Parathyroid adenoma (tissue), 2 donors: ENCODE results near the gene FAN1.

Experiments
- H2AFZ ChIP-seq: fragments of 300-600 bp; sonication (generic); one replicate; pipeline ENCODE4 v1.7.0; 2017; ENCODE audit warnings: antibody characterized with exemption, mild to moderate bottlenecking
- H3K27ac ChIP-seq: fragments of 300-600 bp; sonication (generic); one replicate; pipeline ENCODE4 v1.7.0; 2017
- H3K27me3 ChIP-seq: fragments of 300-600 bp; sonication (generic); one replicate; pipeline ENCODE4 v1.7.0; 2017; ENCODE audit warnings: low read length; ENCODE audit not compliant: control insufficient read depth, insufficient read depth
- H3K36me3 ChIP-seq: fragments of 300-600 bp; sonication (generic); one replicate; pipeline ENCODE4 v1.7.0; 2017; ENCODE audit warnings: low read length; ENCODE audit not compliant: control insufficient read depth, insufficient read depth
- H3K4me1 ChIP-seq: fragments of 300-600 bp; sonication (generic); one replicate; pipeline ENCODE4 v1.7.0; 2017; ENCODE audit warnings: control low read depth
- H3K4me2 ChIP-seq: fragments of 300-600 bp; sonication (generic); one replicate; pipeline ENCODE4 v1.7.0; 2017; ENCODE audit warnings: low read length
- H3K4me3 ChIP-seq: fragments of 300-600 bp; sonication (generic); one replicate; pipeline ENCODE4 v1.7.0; 2017; ENCODE audit warnings: low read depth, low read length
- H3K79me2 ChIP-seq: fragments of 300-600 bp; sonication (generic); one replicate; pipeline ENCODE4 v1.7.0; 2017; ENCODE audit warnings: control low read depth
- H3K9ac ChIP-seq: fragments of 300-600 bp; sonication (generic); one replicate; pipeline ENCODE4 v1.7.0; 2017; ENCODE audit warnings: mild to moderate bottlenecking
- H3K9me3 ChIP-seq: fragments of 300-600 bp; sonication (generic); one replicate; pipeline ENCODE4 v1.7.0; 2017; ENCODE audit warnings: low read length; ENCODE audit not compliant: control insufficient read depth
- TF ChIP-seq, protein P1 (sequence below): fragments of 300-600 bp; sonication (generic); IDR thresholded peaks from one replicate; pipeline ENCODE4 v1.7.0; 2017; ENCODE audit warnings: antibody characterized with exemption, mild to moderate bottlenecking
- donor health status: primary hyperparathyroidism.

Gene FAN1

GRCh38 chr15:30941520-30941919, 37.8 kb downstream of the FAN1 start:
- H3K4me1 ChIP-seq = no peaks in the 10 kb centered on the region
- H2AFZ ChIP-seq = no peak overlapping the region
- no peak overlapping the region for H3K27ac ChIP-seq
- H3K27me3 ChIP-seq = no peaks in the 10 kb centered on the region
- no peaks in the 10 kb centered on the region for H3K9me3 ChIP-seq
- no peaks in the 10 kb centered on the region for H3K36me3 ChIP-seq
- no peak overlapping the region for H3K9ac ChIP-seq
- TF ChIP-seq, protein P1, sequence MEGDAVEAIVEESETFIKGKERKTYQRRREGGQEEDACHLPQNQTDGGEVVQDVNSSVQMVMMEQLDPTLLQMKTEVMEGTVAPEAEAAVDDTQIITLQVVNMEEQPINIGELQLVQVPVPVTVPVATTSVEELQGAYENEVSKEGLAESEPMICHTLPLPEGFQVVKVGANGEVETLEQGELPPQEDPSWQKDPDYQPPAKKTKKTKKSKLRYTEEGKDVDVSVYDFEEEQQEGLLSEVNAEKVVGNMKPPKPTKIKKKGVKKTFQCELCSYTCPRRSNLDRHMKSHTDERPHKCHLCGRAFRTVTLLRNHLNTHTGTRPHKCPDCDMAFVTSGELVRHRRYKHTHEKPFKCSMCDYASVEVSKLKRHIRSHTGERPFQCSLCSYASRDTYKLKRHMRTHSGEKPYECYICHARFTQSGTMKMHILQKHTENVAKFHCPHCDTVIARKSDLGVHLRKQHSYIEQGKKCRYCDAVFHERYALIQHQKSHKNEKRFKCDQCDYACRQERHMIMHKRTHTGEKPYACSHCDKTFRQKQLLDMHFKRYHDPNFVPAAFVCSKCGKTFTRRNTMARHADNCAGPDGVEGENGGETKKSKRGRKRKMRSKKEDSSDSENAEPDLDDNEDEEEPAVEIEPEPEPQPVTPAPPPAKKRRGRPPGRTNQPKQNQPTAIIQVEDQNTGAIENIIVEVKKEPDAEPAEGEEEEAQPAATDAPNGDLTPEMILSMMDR = no peak
- no peak overlapping the region for H3K4me2 ChIP-seq
- no peak overlapping the region for H3K4me3 ChIP-seq
- H3K79me2 ChIP-seq = no peaks in the 10 kb centered on the region

DNA sequence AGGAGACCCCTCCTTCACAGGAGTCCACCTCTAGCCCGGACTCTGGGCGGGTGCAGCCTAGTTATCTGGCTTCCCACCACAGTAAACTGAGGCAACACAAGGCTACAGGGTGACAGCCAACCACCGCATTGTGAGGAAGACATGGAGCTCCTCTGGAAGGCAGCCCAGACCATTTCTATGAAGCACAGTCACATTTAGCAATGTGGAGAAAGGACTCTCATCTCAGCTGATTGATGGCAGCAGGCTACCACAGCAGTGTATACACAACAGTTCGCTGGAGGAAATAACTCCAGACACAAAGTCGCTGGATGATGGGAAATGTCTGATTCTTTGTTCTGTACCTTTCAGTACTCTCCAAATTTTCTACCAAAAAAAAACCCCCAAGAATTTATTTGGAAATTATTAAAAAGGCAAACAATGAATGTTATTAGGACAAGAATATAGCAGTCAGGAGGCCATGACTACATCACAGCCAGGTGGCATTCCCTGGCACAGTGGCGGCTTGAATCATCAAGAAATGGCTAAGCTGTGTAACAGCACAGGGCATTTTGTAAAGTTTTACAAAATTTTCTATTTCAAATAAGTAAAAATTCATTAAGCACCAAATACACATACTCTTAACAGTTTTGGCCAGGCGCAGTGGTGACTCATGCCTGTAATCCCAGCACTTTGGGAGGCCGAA, 40.1 kb downstream of the FAN1 start:
- Histone ChIP-seq H3K9ac (no peak overlapping the region), H3K79me2 (no peaks in the 10 kb centered on the region), H3K36me3 (no peaks in the 10 kb centered on the region), H3K4me1 (no peaks in the 10 kb centered on the region), H3K4me3 (no peak overlapping the region), H3K27ac (no peak overlapping the region), H3K27me3 (no peaks in the 10 kb centered on the region), H3K9me3 (no peaks in the 10 kb centered on the region), H2AFZ (no peak overlapping the region), H3K4me2 (no peak overlapping the region)
- TF ChIP-seq, protein P1 = no peak

DNA sequence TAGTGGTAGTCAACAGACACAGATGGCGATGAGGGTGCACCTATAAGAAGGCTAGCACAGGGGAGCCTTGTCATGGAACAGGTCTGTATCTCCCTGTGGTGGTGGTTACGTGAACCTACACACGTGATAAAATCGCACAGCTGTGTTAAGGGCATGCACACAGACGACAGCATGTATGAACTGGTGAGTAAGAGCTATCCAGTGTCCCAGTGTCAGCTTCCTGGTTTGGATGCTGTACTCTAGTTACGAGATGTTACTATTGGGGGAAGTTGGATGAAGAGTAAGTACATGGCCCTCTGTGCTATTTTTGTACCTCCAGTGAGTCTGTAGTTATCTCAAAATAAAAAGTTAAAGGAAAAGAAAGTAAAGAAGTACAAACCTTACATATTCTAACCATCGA, 49.5 kb downstream of the FAN1 start:
- H3K36me3 ChIP-seq = peaks cover 3% of the 10 kb centered on the region

GRCh38 chr15:30953731-30954378, 50.1 kb downstream of the FAN1 start:
- H3K9ac ChIP-seq = no peak overlapping the region
- TF ChIP-seq, protein P1 = no peak
- H3K4me2 ChIP-seq = no peak overlapping the region
- H3K79me2 ChIP-seq = no peaks in the 10 kb centered on the region
- no peaks in the 10 kb centered on the region for H3K27me3 ChIP-seq
- no peaks in the 10 kb centered on the region for H3K4me1 ChIP-seq
- H3K27ac ChIP-seq = no peak overlapping the region
- peaks cover 3% of the 10 kb centered on the region for H3K36me3 ChIP-seq
- H3K9me3 ChIP-seq = no peaks in the 10 kb centered on the region
- H3K4me3 ChIP-seq = no peak overlapping the region
- H2AFZ ChIP-seq = no peak overlapping the region

More for the DNA sequence above, 49.5 kb downstream of the FAN1 start:
- no peaks in the 10 kb centered on the region for H3K9me3 ChIP-seq
- H3K4me3 ChIP-seq = no peak overlapping the region
- H3K27me3 ChIP-seq = no peaks in the 10 kb centered on the region
- no peak overlapping the region for H3K9ac ChIP-seq
- H2AFZ ChIP-seq = no peak overlapping the region
- TF ChIP-seq, protein P1 = no peak
- H3K4me1 ChIP-seq = no peaks in the 10 kb centered on the region
- no peak overlapping the region for H3K27ac ChIP-seq
- no peak overlapping the region for H3K4me2 ChIP-seq
- no peaks in the 10 kb centered on the region for H3K79me2 ChIP-seq

DNA sequence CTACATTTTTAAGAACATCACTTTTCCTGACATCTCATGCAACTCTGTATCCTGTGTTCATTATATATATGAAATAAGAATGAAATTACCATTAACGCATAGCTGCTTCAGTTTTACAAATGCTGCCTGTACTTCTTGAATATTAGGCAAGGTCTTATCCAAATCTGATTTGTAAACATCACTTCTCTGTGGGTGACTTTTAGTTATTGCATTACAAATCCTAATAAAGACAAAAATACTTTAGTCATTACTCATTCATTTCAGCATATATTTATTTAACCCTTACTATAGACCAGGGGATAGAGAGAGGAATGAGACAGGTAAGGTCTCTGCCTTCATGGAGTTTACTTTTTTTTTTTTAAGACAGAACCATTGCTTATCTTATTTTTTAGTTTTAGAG, 51.0 kb downstream of the FAN1 start:
- Histone ChIP-seq H3K36me3 (no peaks in the 10 kb centered on the region), H3K27me3 (no peaks in the 10 kb centered on the region), H3K4me1 (no peaks in the 10 kb centered on the region), H3K79me2 (no peaks in the 10 kb centered on the region), H3K9me3 (no peaks in the 10 kb centered on the region), H2AFZ (no peak overlapping the region), H3K4me3 (no peak overlapping the region), H3K4me2 (no peak overlapping the region), H3K27ac (no peak overlapping the region), H3K9ac (no peak overlapping the region)
- TF ChIP-seq, protein P1 = no peak
